SW 1271 (cell line): ENCODE data around the gene RNF31.

Experiments used
- DNase-seq, 2 experiments: peaks; one replicate each; lab custom pipeline; 2025; lab: John Stamatoyannopoulos, UW

RNF31 gene

DNA sequence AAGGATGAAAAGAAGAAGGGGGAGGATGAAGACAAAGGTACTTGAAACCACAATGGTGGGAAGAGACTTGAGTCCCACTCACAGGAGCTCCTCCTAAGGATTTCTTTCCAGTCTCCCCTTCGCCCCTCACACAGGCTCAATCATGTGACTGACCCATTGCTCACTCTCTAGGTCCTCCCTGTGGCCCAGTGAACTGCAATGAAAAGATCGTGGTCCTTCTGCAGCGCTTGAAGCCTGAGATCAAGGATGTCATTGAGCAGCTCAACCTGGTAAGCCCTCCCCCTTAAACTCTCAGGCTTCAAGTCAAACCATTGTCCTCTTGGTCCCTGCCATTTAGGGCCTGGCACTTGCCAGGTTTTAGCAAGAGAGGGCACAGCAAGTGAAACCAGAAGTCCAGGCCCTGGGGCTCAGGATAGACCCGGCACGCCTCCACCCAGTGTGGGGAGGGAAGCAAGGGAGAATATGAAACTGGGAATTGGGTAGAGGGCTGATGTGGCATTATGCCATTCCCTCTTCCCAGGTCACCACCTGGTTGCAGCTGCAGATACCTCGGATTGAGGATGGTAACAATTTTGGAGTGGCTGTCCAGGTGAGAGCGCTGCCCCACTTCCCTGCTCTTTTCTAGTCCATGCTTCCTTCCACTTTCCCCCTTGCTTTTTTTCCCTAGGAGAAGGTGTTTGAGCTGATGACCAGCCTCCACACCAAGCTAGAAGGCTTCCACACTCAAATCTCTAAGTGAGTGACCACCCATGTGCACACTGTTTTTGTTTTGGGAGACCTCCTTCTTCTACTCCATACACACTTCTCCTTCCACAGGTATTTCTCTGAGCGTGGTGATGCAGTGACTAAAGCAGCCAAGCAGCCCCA is 9.5 kb upstream of the RNF31 start:
- no peak for DNase-seq

DNA sequence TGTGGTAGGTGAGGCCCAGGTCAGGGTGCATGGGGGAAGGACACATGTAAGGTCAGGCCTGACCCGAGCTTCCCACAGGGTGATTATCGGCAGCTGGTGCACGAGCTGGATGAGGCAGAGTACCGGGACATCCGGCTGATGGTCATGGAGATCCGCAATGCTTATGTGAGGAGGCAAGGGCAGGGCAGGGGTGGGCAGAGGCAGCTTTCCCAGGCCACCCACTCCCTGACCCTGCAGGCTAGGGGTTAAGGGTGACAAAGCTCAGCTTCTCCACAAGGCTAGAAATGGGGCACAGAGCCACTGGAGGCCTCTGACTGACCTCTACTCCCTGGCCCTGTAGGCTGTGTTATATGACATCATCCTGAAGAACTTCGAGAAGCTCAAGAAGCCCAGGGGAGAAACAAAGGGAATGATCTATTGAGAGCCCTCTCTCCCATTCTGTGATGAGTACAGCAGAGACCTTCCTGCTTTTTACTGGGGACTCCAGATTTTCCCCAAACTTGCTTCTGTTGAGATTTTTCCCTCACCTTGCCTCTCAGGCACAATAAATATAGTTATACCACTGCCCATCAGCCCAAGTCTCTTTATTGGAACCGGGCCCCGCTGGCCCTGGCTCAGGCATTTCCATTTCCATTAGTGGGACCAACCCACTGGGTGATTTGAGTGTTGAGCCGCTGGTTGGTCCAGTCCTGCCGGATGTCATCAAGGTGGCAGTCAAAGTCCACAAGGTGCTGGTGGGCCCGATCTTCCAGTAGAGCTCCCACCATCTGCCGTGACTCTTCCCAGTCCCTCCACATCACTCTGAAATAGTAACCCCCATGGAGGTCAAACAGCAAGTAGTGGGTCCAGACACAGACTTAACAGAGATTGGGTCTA is 8.7 kb upstream of the RNF31 start:
- no peak for DNase-seq

DNA sequence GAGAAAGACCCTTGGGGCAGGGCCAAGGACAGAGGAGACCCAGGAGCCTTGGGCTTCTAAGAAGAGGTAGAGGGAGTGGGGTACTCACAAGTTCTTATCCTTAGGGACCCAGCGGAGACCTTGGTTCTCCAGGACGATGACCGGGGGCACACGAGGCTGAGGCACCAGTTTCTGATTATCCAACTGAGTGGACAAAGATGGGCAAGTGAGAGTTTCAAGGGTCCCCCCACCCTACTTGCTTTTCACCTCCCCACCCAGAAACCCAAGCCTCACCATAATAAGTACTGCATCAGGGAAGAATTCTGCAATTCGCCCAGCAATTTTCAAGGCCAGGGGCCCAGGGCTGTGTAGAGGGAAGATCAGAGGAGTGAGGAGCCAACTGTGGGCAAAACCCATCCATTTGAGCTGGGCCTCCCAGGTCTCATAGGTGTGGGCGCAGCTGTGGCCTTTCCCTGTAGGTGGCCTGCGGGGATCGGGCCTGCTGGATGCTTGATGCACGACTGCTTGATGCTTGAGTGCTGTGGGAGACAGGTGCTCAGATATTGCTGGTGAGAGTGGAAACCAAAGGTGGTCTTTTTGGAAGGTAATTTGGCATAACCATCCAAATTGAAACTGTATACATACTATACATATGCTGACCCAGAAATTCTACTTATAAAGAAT is 7.9 kb upstream of the RNF31 start:
- no peak for DNase-seq

DNA sequence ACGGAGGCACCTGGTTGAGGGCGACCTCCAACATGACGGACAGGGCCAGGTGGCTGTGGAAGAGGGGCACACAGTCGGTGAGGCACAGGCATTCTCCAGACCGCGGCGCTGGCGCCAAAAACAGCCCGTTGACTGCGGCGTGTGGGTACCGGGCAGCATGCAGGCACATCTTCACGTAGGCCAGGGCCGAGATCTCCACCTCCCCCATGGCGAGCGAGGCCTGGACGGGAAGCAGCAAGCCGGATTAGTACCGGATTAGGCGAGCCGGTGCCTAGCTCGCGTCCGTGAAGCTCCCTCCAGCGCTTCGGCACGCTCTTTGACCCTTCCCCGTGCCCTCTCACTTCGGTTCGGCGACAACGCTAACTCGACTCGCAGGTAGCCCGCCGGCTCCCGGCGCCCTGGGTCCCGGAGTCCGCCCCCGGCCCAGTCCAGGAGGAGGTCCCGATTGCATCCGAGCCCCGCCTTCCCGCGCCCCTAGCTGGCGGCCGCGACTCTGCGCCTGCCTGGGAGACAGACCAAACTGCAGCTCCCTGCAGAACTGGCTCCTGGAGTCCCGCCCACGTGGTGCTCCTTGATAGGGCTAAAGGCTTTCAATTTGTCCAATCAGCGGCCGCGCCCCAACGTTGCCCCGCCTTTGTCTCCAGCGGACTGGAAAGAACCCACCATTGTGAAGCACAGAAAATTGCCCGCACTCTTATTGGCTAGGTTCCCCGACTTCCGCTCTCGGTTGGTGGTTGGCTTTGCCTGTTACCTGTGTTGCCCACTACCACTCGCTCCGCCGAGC is 6.0 kb upstream of the RNF31 start, which contains the start of gene EMC9:
TSS of gene EMC9 (minus strand) at position 495 of the 784 bp plus-strand sequence. CDS start at position 208, 287 bp downstream.
- DNase-seq = peak; percentile 98

DNA sequence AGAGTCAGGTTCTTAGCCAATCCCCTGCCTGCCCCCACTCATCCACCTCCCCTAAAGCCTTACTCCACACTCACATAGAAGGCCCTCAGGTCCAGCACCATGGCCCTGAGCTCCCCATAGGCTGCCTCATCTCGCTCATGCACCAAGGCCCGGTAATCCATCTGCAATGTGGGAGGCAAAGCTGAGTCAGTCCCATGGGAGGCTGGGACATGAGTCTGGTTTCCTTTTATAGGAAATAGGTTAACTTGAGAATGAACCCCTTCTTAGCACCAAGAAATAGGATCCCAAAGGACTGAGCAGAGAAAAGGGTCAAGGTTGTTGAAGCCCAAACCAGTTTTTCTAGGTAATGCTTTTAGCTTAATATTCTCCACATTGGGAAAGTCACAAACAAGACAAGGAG is 3.8 kb upstream of the RNF31 start:
- DNase-seq = no peak

DNA sequence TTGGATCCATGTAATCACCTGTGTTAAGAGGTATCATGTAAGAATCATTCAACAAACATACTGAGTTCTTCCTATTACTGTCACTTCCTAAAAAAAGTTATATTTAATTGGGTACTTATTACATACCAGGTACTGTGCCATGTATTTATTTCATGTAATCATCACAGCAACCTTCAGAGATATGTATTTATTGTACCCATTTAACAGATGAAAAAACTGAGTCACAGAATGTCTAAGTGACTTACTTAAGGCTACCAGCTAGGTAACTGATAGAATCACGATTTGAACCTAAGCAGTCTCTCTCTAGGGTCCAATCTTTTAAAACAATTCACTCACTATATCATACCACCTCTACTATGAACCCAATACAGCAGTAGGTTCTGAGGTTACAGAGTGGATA is 2.8 kb upstream of the RNF31 start:
- no peak for DNase-seq

DNA sequence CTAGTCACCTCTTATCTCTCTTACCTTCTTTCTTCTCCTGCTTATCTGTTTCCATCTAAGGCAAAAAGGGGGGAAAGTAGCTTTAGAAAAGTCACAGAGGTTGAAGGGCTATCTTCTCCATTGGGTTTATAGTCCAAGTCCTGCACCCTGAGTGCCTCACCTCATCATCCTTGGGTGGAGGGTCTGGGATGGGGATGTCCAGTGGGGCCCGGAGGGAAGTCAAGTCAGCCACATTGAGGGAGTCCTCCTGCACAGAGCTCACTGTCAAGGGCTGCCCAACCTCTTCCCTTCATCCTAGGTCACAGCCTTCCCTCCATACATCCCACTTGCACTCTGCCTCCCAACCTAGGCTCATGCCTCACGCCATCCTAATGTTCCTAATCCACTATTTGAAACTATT is 2.1 kb upstream of the RNF31 start:
- no peak for DNase-seq

DNA sequence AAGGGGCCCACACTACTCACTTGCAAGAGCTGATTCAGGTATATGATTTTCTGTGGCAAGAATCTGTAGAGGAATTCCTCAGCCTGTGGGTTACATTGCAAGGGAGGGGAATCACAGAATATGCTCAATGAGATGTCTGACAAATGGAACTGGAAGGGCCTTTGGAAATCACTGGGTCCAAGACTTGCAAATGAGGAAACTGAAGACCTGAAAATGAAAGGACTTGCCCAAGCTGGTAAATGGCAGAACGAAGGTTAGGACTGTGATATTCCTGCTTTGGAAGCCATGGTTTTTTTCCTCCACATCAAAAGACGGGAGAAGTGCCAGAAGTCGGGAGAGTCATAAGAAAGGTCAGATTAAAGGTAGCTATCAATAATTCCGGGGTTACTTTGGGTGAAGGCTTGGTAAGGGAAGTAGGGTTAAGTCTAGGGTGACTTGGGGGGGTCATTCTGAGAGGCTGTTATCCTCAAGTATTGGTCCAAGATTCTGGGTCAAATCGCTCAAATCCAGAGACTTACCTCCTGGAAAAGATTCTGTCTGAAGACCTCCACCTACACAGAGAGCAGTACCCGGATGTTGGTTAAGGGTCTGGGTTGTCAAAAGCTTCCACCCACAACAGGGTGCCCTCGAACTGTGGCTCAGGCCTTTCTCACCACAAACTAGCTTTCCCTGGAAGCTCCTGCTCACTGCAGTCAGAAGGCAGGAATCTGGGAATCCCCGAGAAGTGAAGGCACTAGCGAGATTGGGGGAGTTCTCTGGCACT is 1.4 kb upstream of the RNF31 start:
- no peak for DNase-seq

DNA sequence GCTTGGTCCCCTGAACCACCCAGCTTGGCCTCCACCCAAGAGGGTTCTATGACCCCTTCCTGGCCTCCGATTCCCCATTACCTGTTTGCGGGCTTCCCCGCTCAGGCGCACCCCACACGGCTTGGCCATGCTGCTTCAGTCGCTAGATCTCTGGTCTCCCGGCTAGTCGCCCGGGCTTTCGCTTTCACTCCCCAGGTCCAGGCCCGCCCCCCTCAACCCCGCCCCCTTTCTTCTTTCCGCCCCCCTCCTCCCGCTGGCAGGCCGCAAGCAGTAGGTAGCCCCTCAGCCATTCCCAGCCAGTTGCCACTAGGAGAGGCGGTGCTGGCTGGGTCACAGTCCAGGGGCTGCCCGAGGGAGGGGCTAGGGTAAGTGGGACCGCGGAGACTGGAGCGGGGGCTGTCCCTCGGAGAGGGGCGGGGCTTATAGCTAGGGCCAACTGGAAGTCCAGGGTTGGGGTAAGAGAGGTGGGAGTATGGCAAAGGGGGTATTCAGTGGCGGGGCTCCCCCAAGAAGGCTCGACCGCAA is 783 bp upstream of the RNF31 start, which contains the start of gene PSME2:
TSS of gene PSME2 (minus strand) at position 158 of the 525 bp plus-strand sequence. CDS start at position 129, 29 bp downstream.
- peak; percentile 93 to 97 for DNase-seq

DNA sequence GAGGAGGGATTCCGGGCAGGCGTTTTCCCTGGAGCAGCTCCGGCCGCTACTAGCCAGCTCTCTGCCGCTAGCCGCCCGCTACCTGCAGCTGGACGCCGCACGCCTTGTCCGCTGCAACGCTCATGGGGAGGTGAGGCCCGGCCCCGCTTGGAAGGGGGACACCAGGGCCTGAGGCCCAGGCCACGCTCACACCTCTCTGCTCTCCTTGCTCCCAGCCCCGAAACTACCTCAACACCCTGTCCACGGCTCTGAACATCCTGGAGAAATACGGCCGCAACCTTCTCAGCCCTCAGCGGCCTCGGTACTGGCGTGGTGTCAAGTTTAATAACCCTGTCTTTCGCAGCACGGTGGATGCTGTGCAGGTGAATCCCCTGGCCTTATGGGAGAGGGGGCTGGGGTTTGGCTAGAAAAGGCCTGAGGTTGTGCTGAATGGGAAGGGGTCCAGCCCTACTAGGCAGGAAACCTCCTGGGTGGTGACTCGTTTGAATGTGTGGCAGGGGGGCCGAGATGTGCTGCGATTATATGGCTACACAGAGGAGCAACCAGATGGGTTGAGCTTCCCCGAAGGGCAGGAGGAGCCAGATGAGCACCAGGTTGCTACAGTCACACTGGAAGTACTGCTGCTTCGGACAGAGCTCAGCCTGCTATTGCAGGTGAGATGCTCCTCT is 597 bp downstream of the RNF31 start:
- DNase-seq = no peak

DNA sequence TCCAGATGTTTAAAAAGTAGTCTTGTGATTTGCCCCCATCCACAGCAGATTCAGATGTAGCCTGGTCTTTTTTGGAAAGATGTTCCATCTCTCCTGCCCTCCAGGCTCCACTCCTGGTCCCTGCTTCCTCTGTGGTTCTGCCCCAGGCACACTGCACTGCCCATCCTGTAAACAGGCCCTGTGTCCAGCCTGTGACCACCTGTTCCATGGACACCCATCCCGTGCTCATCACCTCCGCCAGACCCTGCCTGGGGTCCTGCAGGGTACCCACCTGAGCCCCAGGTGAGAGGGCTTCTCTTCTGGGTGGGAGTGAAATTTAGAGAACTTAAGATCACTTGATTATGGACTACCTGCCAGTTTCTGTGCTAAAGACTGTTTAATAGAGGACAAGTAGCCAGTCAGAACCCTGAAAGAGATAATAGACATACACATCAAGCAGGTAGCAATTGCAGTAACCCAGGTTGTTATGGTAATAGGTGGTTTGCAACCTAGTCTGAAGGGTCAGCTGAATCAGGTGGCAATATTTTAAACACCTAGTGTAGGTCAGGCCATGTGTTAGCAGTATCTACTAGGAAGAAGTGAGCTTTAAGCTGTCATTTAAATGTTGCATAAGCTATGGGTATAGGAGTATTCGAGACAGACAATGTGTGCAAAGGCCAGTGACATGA is 2.1 kb downstream of the RNF31 start:
- DNase-seq = no peak

DNA sequence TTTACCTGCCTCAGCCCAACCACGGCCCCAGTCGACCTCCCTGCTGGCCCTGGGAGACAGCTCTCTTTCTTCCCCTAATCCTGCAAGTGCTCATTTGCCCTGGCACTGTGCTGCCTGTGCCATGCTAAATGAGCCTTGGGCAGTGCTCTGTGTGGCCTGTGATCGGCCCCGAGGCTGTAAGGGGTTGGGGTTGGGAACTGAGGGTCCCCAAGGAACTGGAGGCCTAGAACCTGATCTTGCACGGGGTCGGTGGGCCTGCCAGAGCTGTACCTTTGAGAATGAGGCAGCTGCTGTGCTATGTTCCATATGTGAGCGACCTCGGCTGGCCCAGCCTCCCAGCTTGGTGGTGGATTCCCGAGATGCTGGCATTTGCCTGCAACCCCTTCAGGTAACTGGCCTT is 2.8 kb downstream of the RNF31 start:
- no peak for DNase-seq

DNA sequence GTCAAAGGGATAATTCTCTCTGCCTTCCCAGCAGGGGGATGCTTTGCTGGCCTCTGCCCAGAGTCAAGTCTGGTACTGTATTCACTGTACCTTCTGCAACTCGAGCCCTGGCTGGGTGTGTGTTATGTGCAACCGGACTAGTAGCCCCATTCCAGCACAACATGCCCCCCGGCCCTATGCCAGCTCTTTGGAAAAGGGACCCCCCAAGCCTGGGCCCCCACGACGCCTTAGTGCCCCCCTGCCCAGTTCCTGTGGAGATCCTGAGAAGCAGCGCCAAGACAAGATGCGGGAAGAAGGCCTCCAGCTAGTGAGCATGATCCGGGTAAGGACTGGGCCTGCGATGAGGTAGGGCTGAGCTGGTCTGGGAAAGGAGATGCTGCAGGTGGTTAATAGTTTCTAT is 3.3 kb downstream of the RNF31 start:
- DNase-seq = no peak

DNA sequence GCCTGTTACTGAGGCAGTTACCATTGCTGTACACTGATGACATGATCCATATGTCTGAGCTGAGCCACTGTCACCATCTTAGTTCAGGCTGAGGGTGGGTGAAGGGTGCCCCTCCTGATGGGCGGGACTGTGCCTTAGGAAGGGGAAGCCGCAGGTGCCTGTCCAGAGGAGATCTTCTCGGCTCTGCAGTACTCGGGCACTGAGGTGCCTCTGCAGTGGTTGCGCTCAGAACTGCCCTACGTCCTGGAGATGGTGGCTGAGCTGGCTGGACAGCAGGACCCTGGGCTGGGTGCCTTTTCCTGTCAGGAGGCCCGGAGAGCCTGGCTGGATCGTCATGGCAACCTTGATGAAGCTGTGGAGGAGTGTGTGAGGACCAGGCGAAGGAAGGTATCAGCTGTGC is 3.7 kb downstream of the RNF31 start:
- DNase-seq = no peak

DNA sequence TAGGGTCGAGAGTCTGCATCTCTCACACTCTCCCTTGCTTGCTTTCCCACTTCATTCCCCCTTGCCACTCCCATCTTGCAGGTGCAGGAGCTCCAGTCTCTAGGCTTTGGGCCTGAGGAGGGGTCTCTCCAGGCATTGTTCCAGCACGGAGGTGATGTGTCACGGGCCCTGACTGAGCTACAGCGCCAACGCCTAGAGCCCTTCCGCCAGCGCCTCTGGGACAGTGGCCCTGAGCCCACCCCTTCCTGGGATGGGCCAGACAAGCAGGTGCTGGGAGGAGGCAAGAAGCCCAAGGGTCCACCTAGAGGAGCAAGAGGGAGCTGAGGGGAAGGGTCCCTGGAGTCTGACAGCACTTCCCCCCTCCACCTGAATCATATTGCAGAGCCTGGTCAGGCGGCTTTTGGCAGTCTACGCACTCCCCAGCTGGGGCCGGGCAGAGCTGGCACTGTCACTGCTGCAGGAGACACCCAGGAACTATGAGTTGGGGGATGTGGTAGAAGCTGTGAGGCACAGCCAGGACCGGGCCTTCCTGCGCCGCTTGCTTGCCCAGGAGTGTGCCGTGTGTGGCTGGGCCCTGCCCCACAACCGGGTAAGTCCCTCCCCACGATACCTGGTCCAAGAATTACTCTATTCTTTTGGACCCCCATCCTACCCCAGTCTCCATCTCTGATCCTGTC is 4.2 kb downstream of the RNF31 start:
- no peak for DNase-seq

DNA sequence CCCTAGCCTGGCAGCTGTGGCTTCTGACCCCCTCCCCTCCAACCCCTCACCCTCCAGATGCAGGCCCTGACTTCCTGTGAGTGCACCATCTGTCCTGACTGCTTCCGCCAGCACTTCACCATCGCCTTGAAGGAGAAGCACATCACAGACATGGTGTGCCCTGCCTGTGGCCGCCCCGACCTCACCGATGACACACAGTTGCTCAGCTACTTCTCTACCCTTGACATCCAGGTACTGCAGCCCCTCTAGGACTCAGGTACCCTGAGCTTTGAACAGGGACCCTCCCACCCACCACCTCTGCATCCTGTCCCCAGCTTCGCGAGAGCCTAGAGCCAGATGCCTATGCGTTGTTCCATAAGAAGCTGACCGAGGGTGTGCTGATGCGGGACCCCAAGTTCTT is 7.8 kb downstream of the RNF31 start:
- DNase-seq = no peak

DNA sequence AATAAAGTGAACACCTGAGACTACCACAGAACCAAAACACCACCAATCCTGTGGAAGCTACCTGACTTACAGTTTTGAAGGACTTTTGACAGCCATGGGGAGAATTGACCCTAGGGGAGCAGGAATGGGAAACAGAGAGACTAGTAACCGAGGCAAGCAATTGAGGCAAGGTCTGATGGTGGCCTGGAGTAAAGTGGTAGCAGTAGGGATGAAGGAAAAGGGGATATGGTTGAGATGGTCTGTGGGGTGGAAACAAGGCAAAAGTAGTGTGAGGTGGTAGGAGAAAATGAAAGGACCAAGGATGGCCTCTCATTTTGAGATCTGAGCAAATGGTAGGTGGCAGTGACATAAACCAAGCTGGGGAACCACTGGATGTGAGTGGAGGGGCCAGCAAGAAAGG is 9.5 kb downstream of the RNF31 start:
- DNase-seq = no peak

DNA sequence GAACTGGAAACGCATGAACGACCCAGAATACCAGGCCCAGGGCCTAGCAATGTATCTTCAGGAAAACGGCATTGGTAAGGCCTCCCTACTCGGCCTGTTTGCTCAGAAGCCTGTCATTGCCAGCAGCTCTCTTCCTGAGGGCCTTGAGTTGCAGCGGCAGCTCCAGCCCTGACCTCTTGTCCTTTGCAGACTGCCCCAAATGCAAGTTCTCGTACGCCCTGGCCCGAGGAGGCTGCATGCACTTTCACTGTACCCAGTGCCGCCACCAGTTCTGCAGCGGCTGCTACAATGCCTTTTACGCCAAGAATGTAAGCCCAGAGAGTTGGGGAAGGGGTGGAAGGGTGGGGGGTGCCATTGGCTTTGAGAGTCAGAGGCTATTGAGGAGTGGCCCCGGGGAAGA is 10.0 kb downstream of the RNF31 start:
- no peak for DNase-seq
